ENCODE data around the gene RBBP8NL.
A peak's percentile ranks its signal among the peaks of the same experiment; 100 is the strongest.

The RBBP8NL gene

GRCh38 chr20:62417981-62418708 is 9.2 kb downstream of the RBBP8NL start:
- Histone ChIP-seq H3K9ac (ENCODE audit: low read depth, low read length) (no peak overlapping the region), H3K79me2 (ENCODE audit: insufficient read depth, low read length) (no peaks in the 10 kb centered on the region), H3K4me3 (ENCODE audit: low read depth in 1 of 2, low read length in 2 of 2) (no peak overlapping the region), H3K36me3 (ENCODE audit: insufficient read depth, low read length) (no peaks in the 10 kb centered on the region), H2AFZ (ENCODE audit: low read depth, low read length) (no peak overlapping the region), H3K27me3 (ENCODE audit: insufficient read depth, low read length, poor library complexity) (no peaks in the 10 kb centered on the region), H3K27ac (ENCODE audit: low read length) (no peak overlapping the region), H4K20me1 (ENCODE audit: insufficient read depth, low read length) (peaks cover 8% of the 10 kb centered on the region), H3K9me3 (ENCODE audit: insufficient read depth, low read length, severe bottlenecking) (no peaks in the 10 kb centered on the region), H3K4me1 (ENCODE audit: insufficient read depth, low read length) (no peaks in the 10 kb centered on the region), H3K4me2 (ENCODE audit: insufficient read depth, low read length) (no peak overlapping the region)
- no peak for DNase-seq
- no peak for ATAC-seq (ENCODE audit: insufficient read depth, low read depth)
- TF ChIP-seq EZH2 (IDR thresholded peaks at IDR 0.05; ENCODE audit: borderline replicate concordance, low read depth, low read length, severe bottlenecking) (no peak), CTCF (IDR thresholded peaks at IDR 0.05; ENCODE audit: borderline replicate concordance, extremely low read depth, low read length, poor library complexity, severe bottlenecking) (no peak)

- Histone ChIP-seq H3K4me1 (ENCODE audit: insufficient read depth, low read length) (no peaks in the 10 kb centered on the region), H3K79me2 (ENCODE audit: insufficient read depth, low read length) (no peaks in the 10 kb centered on the region), H2AFZ (ENCODE audit: low read depth, low read length) (no peak overlapping the region), H3K27ac (ENCODE audit: low read length) (no peak overlapping the region), H3K4me3 (ENCODE audit: low read depth in 1 of 2, low read length in 2 of 2) (no peak overlapping the region), H3K36me3 (ENCODE audit: insufficient read depth, low read length) (no peaks in the 10 kb centered on the region), H3K27me3 (ENCODE audit: insufficient read depth, low read length, poor library complexity) (no peaks in the 10 kb centered on the region), H3K9ac (ENCODE audit: low read depth, low read length) (no peak overlapping the region), H4K20me1 (ENCODE audit: insufficient read depth, low read length) (peaks cover 6% of the 10 kb centered on the region), H3K9me3 (ENCODE audit: insufficient read depth, low read length, severe bottlenecking) (no peaks in the 10 kb centered on the region), H3K4me2 (ENCODE audit: insufficient read depth, low read length) (no peak overlapping the region)
- DNase-seq (no peak), ATAC-seq (ENCODE audit: insufficient read depth, low read depth) (no peak)
- TF ChIP-seq CTCF (IDR thresholded peaks at IDR 0.05; ENCODE audit: borderline replicate concordance, extremely low read depth, low read length, poor library complexity, severe bottlenecking) (no peak), EZH2 (IDR thresholded peaks at IDR 0.05; ENCODE audit: borderline replicate concordance, low read depth, low read length, severe bottlenecking) (no peak)
Observed at GRCh38 chr20:62416651-62417637, 10.4 kb downstream of the RBBP8NL start.

- TF ChIP-seq EZH2 (IDR thresholded peaks at IDR 0.05; ENCODE audit: borderline replicate concordance, low read depth, low read length, severe bottlenecking) (no peak), CTCF (IDR thresholded peaks at IDR 0.05; ENCODE audit: borderline replicate concordance, extremely low read depth, low read length, poor library complexity, severe bottlenecking) (no peak)
- no peaks in the 10 kb centered on the region for H3K4me1 ChIP-seq (ENCODE audit: insufficient read depth, low read length)
- no peaks in the 10 kb centered on the region for H3K79me2 ChIP-seq (ENCODE audit: insufficient read depth, low read length)
- no peaks in the 10 kb centered on the region for H3K27me3 ChIP-seq (ENCODE audit: insufficient read depth, low read length, poor library complexity)
- H3K36me3 ChIP-seq (ENCODE audit: insufficient read depth, low read length): no peaks in the 10 kb centered on the region
- H3K27ac ChIP-seq (ENCODE audit: low read length): no peak overlapping the region
- H3K9ac ChIP-seq (ENCODE audit: low read depth, low read length): no peak overlapping the region
- no peak overlapping the region for H3K4me2 ChIP-seq (ENCODE audit: insufficient read depth, low read length)
- DNase-seq (no peak), ATAC-seq (ENCODE audit: insufficient read depth, low read depth) (0 out of 3 replicates have a peak, but pooled peaks have one; percentile 15)
- peaks cover 8% of the 10 kb centered on the region; the same call in 1 of the 2 replicates for H4K20me1 ChIP-seq (ENCODE audit: insufficient read depth, low read length)
- H3K9me3 ChIP-seq (ENCODE audit: insufficient read depth, low read length, severe bottlenecking): no peaks in the 10 kb centered on the region
- no peak overlapping the region for H2AFZ ChIP-seq (ENCODE audit: low read depth, low read length)
- no peak overlapping the region for H3K4me3 ChIP-seq (ENCODE audit: low read depth in 1 of 2, low read length in 2 of 2)
Observed at GRCh38 chr20:62415354-62416111, 11.8 kb downstream of the RBBP8NL start.

Measured in DND-41 (cell line).